IMR-90 (cell line): ENCODE measurements around the gene VTCN1. TPM values are rescaled to one million over a fixed set of nuclear protein-coding genes. Genes with fewer than 3 reads are reported as not detected.

ENCODE experiments used
- ATAC-seq: fragments of 200-7000 bp; cut with Tn5 transposase; 2 replicates; pipeline ENCODE4 v1.9.1; 2020; ENCODE audit warnings: low read depth, mild to moderate bottlenecking, moderate library complexity
- BruUV-seq: library from RNA; stranded (reverse); fragments of 400-500 nt; replicated peaks from 2 replicates; lab custom pipeline; 2021; lab: Mats Ljungman, UMichigan
- CTCF ChIA-PET: fragments of 300-600 bp; formaldehyde crosslinking; extraction: SDS; loops from one replicate; lab custom pipeline; 2021; ENCODE audit warnings: antibody characterized with exemption; lab: Yijun Ruan, JAX
- POLR2A ChIA-PET: fragments of 300-600 bp; sonication (Branson Sonifier 250); formaldehyde crosslinking; loops from one replicate; lab custom pipeline; 2022; ENCODE audit warnings: antibody characterized with exemption; ENCODE audit not compliant: unreplicated experiment; lab: Charles Lee
- DNase-seq: peaks from one replicate; pipeline ENCODE4 v3.0.0; 2013
- H2AFZ ChIP-seq: replicated peaks from 2 replicates; pipeline ENCODE3; 2013; ENCODE audit warnings: low read length, mild to moderate bottlenecking; ENCODE audit not compliant: poor library complexity
- H2AK5ac ChIP-seq: 2 replicates; pipeline ENCODE4 v1.6.1; 2013; ENCODE audit warnings: low read depth, low read length, inconsistent platforms
- H2AK9ac ChIP-seq: replicated peaks from 2 replicates; pipeline ENCODE3; 2013; ENCODE audit warnings: mild to moderate bottlenecking, low read depth, low read length, moderate library complexity; ENCODE audit not compliant: poor library complexity
- H2BK120ac ChIP-seq: 2 replicates; pipeline ENCODE4 v1.6.1; 2013; ENCODE audit warnings: low read depth, low read length, inconsistent platforms
- H2BK15ac ChIP-seq: 3 replicates; pipeline ENCODE4 v1.6.1; 2013; ENCODE audit warnings: low read depth, low read length, inconsistent platforms
- H2BK20ac ChIP-seq: 2 replicates; pipeline ENCODE4 v1.6.1; 2013; ENCODE audit warnings: low read depth, mild to moderate bottlenecking, inconsistent platforms, low read length, moderate library complexity
- H2BK5ac ChIP-seq: 2 replicates; pipeline ENCODE4 v1.6.1; 2013; ENCODE audit warnings: mild to moderate bottlenecking, low read depth, low read length, inconsistent platforms; ENCODE audit not compliant: poor library complexity, severe bottlenecking
- H3K14ac ChIP-seq: replicated peaks from 2 replicates; pipeline ENCODE4 v1.6.1; 2013; ENCODE audit warnings: low read depth, low read length, inconsistent platforms
- H3K18ac ChIP-seq: 2 replicates; pipeline ENCODE4 v1.6.1; 2013; ENCODE audit warnings: low read depth, low read length, control low read depth
- H3K23ac ChIP-seq: 2 replicates; pipeline ENCODE4 v1.6.1; 2013; ENCODE audit warnings: low read depth, low read length, inconsistent platforms
- H3K27ac ChIP-seq: 2 replicates; pipeline ENCODE4 v1.5.1; 2013; ENCODE audit warnings: mild to moderate bottlenecking, control low read depth, low read length; ENCODE audit not compliant: insufficient read depth
- H3K27me3 ChIP-seq: 2 replicates; pipeline ENCODE4 v1.6.1; 2013; ENCODE audit warnings: low read length; ENCODE audit not compliant: control insufficient read depth, insufficient read depth
- H3K36me3 ChIP-seq: 2 replicates; pipeline ENCODE4 v1.6.1; 2013; ENCODE audit warnings: low read length, mixed read lengths; ENCODE audit not compliant: control insufficient read depth, insufficient read depth
- H3K4ac ChIP-seq: 2 replicates; pipeline ENCODE4 v1.6.1; 2013; ENCODE audit warnings: low read depth, low read length, inconsistent platforms
- H3K4me1 ChIP-seq: 2 replicates; pipeline ENCODE4 v1.6.1; 2013; ENCODE audit warnings: low read length, mixed read lengths; ENCODE audit not compliant: control insufficient read depth, insufficient read depth
- H3K4me2 ChIP-seq: 2 replicates; pipeline ENCODE4 v1.6.1; 2013; ENCODE audit warnings: low read depth, mild to moderate bottlenecking, control low read depth, low read length, moderate library complexity
- H3K4me3 ChIP-seq: 2 replicates; pipeline ENCODE4 v1.5.1; 2013; ENCODE audit warnings: low read depth, mild to moderate bottlenecking, control low read depth, low read length, moderate library complexity; ENCODE audit not compliant: insufficient read depth
- H3K56ac ChIP-seq: 2 replicates; pipeline ENCODE4 v1.6.1; 2013; ENCODE audit warnings: low read length, inconsistent platforms; ENCODE audit not compliant: insufficient read depth; ENCODE audit errors: extremely low read depth
- H3K79me1 ChIP-seq, 2 experiments: 2 replicates each; pipeline ENCODE4 v1.6.1; 2013; ENCODE audit warnings: low read length in 2 of 2, inconsistent platforms in 1 of 2, low read depth in 1 of 2
- H3K9ac ChIP-seq: 2 replicates; pipeline ENCODE4 v1.6.1; 2013; ENCODE audit warnings: low read depth, low read length, control low read depth
- H3K9me1 ChIP-seq: 2 replicates; pipeline ENCODE4 v1.6.1; 2013; ENCODE audit warnings: low read length, inconsistent platforms; ENCODE audit not compliant: insufficient read depth
- H3K9me3 ChIP-seq: 2 replicates; pipeline ENCODE4 v1.6.1; 2013; ENCODE audit warnings: low read length; ENCODE audit not compliant: control insufficient read depth, insufficient read depth
- H4K20me1 ChIP-seq: 2 replicates; pipeline ENCODE4 v1.6.1; 2013; ENCODE audit warnings: low read length, inconsistent platforms; ENCODE audit not compliant: insufficient read depth
- H4K5ac ChIP-seq: 2 replicates; pipeline ENCODE4 v1.6.1; 2013; ENCODE audit warnings: mild to moderate bottlenecking, low read depth, low read length, control low read depth
- H4K8ac ChIP-seq, 2 experiments: 2 replicates each; pipeline ENCODE4 v1.6.1; 2013; ENCODE audit warnings: low read depth in 2 of 2, low read length in 2 of 2, control low read depth in 1 of 2, inconsistent platforms in 1 of 2
- H4K91ac ChIP-seq: 2 replicates; pipeline ENCODE4 v1.6.1; 2013; ENCODE audit warnings: low read depth, low read length, inconsistent platforms; ENCODE audit not compliant: insufficient read depth
- CEBPB ChIP-seq: IDR thresholded peaks from 2 replicates; pipeline ENCODE4 v1.6.1; 2012; ENCODE audit warnings: low read depth, low read length, improper control_type of control experiment
- CHD1 ChIP-seq: IDR thresholded peaks from 2 replicates; pipeline ENCODE4 v1.6.1; 2012; ENCODE audit warnings: low read depth, low read length, improper control_type of control experiment
- ELK1 ChIP-seq: fragments of 150-350 bp; IDR thresholded peaks from 2 replicates; pipeline ENCODE4 v1.6.1; 2016; ENCODE audit warnings: low read depth, mild to moderate bottlenecking, low read length, moderate library complexity, borderline replicate concordance
- FOS ChIP-seq: fragments of 150-350 bp; IDR thresholded peaks from 2 replicates; pipeline ENCODE4 v1.6.1; 2016; ENCODE audit warnings: low read depth, low read length
- MAFK ChIP-seq: IDR thresholded peaks from 2 replicates; pipeline ENCODE4 v1.6.1; 2012; ENCODE audit warnings: low read depth, low read length, improper control_type of control experiment
- MAZ ChIP-seq: IDR thresholded peaks from 2 replicates; pipeline ENCODE4 v1.6.1; 2012; ENCODE audit warnings: low read depth, mild to moderate bottlenecking, low read length, improper control_type of control experiment, moderate library complexity, borderline replicate concordance
- NFE2L2 ChIP-seq: fragments of 150-350 bp; IDR thresholded peaks from 2 replicates; pipeline ENCODE4 v1.6.1; 2016; ENCODE audit warnings: low read depth, mild to moderate bottlenecking, low read length
- POLR2A ChIP-seq: IDR thresholded peaks from 2 replicates; pipeline ENCODE4 v1.6.1; 2012; ENCODE audit warnings: mild to moderate bottlenecking, low read depth, low read length
- RAD21 ChIP-seq: IDR thresholded peaks from 2 replicates; pipeline ENCODE4 v1.6.1; 2012; ENCODE audit warnings: low read length, improper control_type of control experiment
- RCOR1 ChIP-seq: IDR thresholded peaks from 2 replicates; pipeline ENCODE4 v1.6.1; 2012; ENCODE audit warnings: mild to moderate bottlenecking, low read length, improper control_type of control experiment; ENCODE audit not compliant: insufficient replicate concordance
- RFX5 ChIP-seq: IDR thresholded peaks from 2 replicates; pipeline ENCODE4 v1.8.0; 2012; ENCODE audit warnings: low read depth, mild to moderate bottlenecking, low read length, moderate library complexity
- SMC3 ChIP-seq: fragments of 150-350 bp; IDR thresholded peaks from 2 replicates; pipeline ENCODE4 v1.6.1; 2016; ENCODE audit warnings: low read depth, mild to moderate bottlenecking, antibody characterized with exemption, low read length, moderate library complexity
- WGBS, 2 experiments: methylation state at CpG; one replicate each; pipeline versions ENCODE4 v1.1.5 to v1.1.7; 2013; ENCODE audit warnings: missing lambda C conversion rate in 2 of 2; ENCODE audit not compliant: insufficient read length in 1 of 2; ENCODE audit errors: extremely low coverage in 2 of 2; 5-methylcytosine and 5-hydroxymethylcytosine counted together
- dilution Hi-C: fragments of 300-500 bp; cut with HindIII; formaldehyde crosslinking; loops from one replicate; pipeline ENCODE4 v1.14.3; 2018; ENCODE audit warnings: low sequenced_read_pairs; ENCODE audit not compliant: unreplicated experiment
- in situ Hi-C: fragments of 300-500 bp; cut with MboI; formaldehyde crosslinking; loops from 3 replicates; pipeline ENCODE4 v1.14.3; 2019; ENCODE audit warnings: low sequenced_read_pairs, inconsistent platforms, mixed read lengths
- intact Hi-C: fragments of 100-400 bp; cut with micrococcal nuclease; formaldehyde crosslinking; loops from 2 replicates; pipeline ENCODE4 v1.10.0; 2022
- polyA plus RNA-seq, 3 experiments: library from polyadenylated mRNA; depleted of rRNA; stranded (reverse); fragments of >200 nt; gene quantifications; 2 replicates each; pipeline ENCODE4 v1.2.3, GENCODE V29; 2012; ENCODE audit warnings: low replicate concordance in 1 of 3
- total RNA-seq: library from RNA; depleted of rRNA; stranded (reverse); fragments of >200 nt; gene quantifications from 2 replicates; pipeline ENCODE4 v1.2.3, GENCODE V29; 2012

The VTCN1 gene
- total and polyA plus RNA-seq, 2 of the 4 experiments (the other 2 are of a cell fraction): not detected

GRCh38 chr1:117122330-117123025 is 88.2 kb downstream of the VTCN1 start (continued):
- no peak for TF ChIP-seq RCOR1
- TF ChIP-seq NFE2L2: no peak

GRCh38 chr1:117121589-117122329 is 89.0 kb downstream of the VTCN1 start, which contains the start of gene TRIM45:
Gene TRIM45, minus strand, starts transcription at chr1:117121749. Its CDS starts 548 bp downstream, at chr1:117121201.
- H2AK5ac ChIP-seq: peak within 1 kb of the TSS; percentile 84
- WGBS, 2 experiments: 0% methylated on average over 27 of the region's 71 CpGs; no CpG with 5 or more reads in 1 of the 2 experiments
- peak within 1 kb of the TSS; percentile 99 for H2AFZ ChIP-seq
- ChIA-PET POLR2A (no interaction called here), CTCF (interaction anchor here (1.0 kb wide), 1 partner anchor 44 kb away, joined by 3 read pairs; no protein-coding TSS in a partner anchor)
- H3K36me3 ChIP-seq: peaks cover 4% of the 10 kb centered on the region; the same call in 1 of the 2 replicates
- peaks cover 3% of the 10 kb centered on the region for H3K27me3 ChIP-seq
- H3K18ac ChIP-seq: peak within 1 kb of the TSS; percentile 91
- H3K9ac ChIP-seq: peak within 1 kb of the TSS; percentile 95
- peak within 1 kb of the TSS; percentile 97 for H2BK120ac ChIP-seq
- H3K56ac ChIP-seq: peak within 1 kb of the TSS; percentile 96
- H2BK15ac ChIP-seq: peak within 1 kb of the TSS; percentile 100; the same call in 2 of the 3 replicates
- H3K4me3 ChIP-seq: peak within 1 kb of the TSS; percentile 68
- peak within 1 kb of the TSS; percentile 91 for H2AK9ac ChIP-seq
- dilution Hi-C loops (no loop called here), intact Hi-C loops (loop anchor here (1.0 to 2.0 kb wide), 2 partner anchors 53 to 163 kb away; no protein-coding TSS in a partner anchor), in situ Hi-C loops (loop anchor here (10.0 kb wide), 1 partner anchor 47 kb away; no protein-coding TSS in a partner anchor)
- peak within 1 kb of the TSS; percentile 96 to 99 for H4K8ac ChIP-seq
- H3K4me1 ChIP-seq: peaks cover 8% of the 10 kb centered on the region; the same call in 1 of the 2 replicates
- peak within 1 kb of the TSS; percentile 91 for H4K5ac ChIP-seq
- peaks cover under 1 to 9% of the 10 kb centered on the region in 2 experiments; a peak in 1 of 4 replicates for H3K79me1 ChIP-seq
- peaks cover 3% of the 10 kb centered on the region; the same call in 1 of the 2 replicates for H3K9me1 ChIP-seq
- no TSS peak for BruUV-seq
- peak within 1 kb of the TSS; percentile 99 for H3K4ac ChIP-seq
- peak; percentile 96 for DNase-seq
- peak within 1 kb of the TSS; percentile 99 for H3K14ac ChIP-seq
- H3K27ac ChIP-seq: peak within 1 kb of the TSS; percentile 95
- H3K23ac ChIP-seq: peak within 1 kb of the TSS; percentile 95
- H2BK5ac ChIP-seq: peak within 1 kb of the TSS; percentile 96
- peak within 1 kb of the TSS; percentile 100 for H4K91ac ChIP-seq
- peak within 1 kb of the TSS; percentile 74 for H3K4me2 ChIP-seq
- peak; percentile 98 for ATAC-seq
- no peaks in the 10 kb centered on the region for H4K20me1 ChIP-seq
- H2BK20ac ChIP-seq: peak within 1 kb of the TSS; percentile 98
- H3K9me3 ChIP-seq: no peaks in the 10 kb centered on the region
- TF ChIP-seq CHD1: no peak
- TF ChIP-seq RAD21: peak; percentile 61
- TF ChIP-seq MAZ: peak; percentile 41; the same call in 1 of the 2 replicates
- TF ChIP-seq RCOR1: peak; percentile 23
- peak; percentile 20; the same call in 1 of the 2 replicates for TF ChIP-seq FOS
- TF ChIP-seq SMC3: peak; percentile 51
- TF ChIP-seq POLR2A: peak; percentile 70
- no peak for TF ChIP-seq RFX5
- no peak for TF ChIP-seq ELK1
- TF ChIP-seq MAFK: no peak
- TF ChIP-seq CEBPB: no peak
